Fibroblast of lung (primary cell): ENCODE data around the gene GRK1.

Experiments used
- EZH2 ChIP-seq: IDR thresholded peaks from 2 replicates; pipeline ENCODE4 v1.5.1; 2012; ENCODE audit warnings: low read length, control low read depth, mild to moderate bottlenecking; ENCODE audit errors: missing control alignments
- TF ChIP-seq, protein P1 (sequence below), 2 donors: IDR thresholded peaks in 1 of 2; conservative IDR thresholded peaks in 1 of 2; 1 replicate in 1 of 2; 2 replicates in 1 of 2; pipeline ENCODE4 v1.5.1; 2011 to 2012; ENCODE audit warnings: low read length in 2 of 2, control low read depth in 1 of 2, inconsistent platforms in 1 of 2, low read depth in 1 of 2, mild to moderate bottlenecking in 1 of 2

DNA sequence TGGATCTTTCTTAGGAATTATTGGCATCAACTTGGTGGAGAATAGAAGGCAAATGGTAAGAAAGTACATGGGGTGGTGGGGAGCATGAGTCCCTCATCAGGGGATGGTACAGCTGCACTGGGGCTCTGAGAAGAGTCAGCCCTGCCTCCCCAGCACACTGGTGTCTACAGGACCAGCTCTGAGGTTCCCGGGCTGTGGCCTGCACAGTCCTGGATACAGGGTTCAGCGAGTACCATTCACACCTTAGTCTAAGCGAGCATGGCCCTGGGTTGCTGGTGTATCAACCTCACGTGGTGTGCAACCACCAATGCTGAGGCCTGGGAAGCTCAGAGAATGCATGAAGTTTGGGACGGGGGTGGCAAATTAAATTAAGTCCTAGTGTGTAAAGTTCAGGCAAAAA, 102.1 kb downstream of the GRK1 start:
- TF ChIP-seq, protein P1, sequence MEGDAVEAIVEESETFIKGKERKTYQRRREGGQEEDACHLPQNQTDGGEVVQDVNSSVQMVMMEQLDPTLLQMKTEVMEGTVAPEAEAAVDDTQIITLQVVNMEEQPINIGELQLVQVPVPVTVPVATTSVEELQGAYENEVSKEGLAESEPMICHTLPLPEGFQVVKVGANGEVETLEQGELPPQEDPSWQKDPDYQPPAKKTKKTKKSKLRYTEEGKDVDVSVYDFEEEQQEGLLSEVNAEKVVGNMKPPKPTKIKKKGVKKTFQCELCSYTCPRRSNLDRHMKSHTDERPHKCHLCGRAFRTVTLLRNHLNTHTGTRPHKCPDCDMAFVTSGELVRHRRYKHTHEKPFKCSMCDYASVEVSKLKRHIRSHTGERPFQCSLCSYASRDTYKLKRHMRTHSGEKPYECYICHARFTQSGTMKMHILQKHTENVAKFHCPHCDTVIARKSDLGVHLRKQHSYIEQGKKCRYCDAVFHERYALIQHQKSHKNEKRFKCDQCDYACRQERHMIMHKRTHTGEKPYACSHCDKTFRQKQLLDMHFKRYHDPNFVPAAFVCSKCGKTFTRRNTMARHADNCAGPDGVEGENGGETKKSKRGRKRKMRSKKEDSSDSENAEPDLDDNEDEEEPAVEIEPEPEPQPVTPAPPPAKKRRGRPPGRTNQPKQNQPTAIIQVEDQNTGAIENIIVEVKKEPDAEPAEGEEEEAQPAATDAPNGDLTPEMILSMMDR (conservative IDR thresholded peaks at IDR 0.05 in 1 of 2, IDR thresholded peaks at IDR 0.05 in 1 of 2; ENCODE audit: low read depth in 1 of 2, low read length in 2 of 2), result no peak
- TF ChIP-seq EZH2, result no peak
